ENCODE measurements around the gene NPIPB2.
"Not testable (repeated sequence)": the region's sequence is repeated elsewhere in the genome, so short reads cannot be mapped to it uniquely, and the experiment has no call there.

Gene NPIPB2

GRCh38 chr16:11962457-11962856, 20.6 kb upstream of the NPIPB2 start:
- in situ Hi-C loops (cut with HindIII; ENCODE audit: low sequenced_read_pairs), result not testable (repeated sequence)

GRCh38 chr16:11957591-11958395, 15.9 kb upstream of the NPIPB2 start:
- in situ Hi-C loops (cut with HindIII; ENCODE audit: low sequenced_read_pairs), result no loop called here

GRCh38 chr16:11956558-11956957, 14.7 kb upstream of the NPIPB2 start:
- in situ Hi-C loops (cut with HindIII; ENCODE audit: low sequenced_read_pairs), result no loop called here

- in situ Hi-C loops (cut with HindIII; ENCODE audit: low sequenced_read_pairs), result no loop called here
Measured at GRCh38 chr16:11955713-11956123, 13.9 kb upstream of the NPIPB2 start.

GRCh38 chr16:11953576-11953975, 11.7 kb upstream of the NPIPB2 start:
- in situ Hi-C loops (cut with HindIII; ENCODE audit: low sequenced_read_pairs), result not testable (repeated sequence)

- in situ Hi-C loops (cut with HindIII; ENCODE audit: low sequenced_read_pairs), result no loop called here
Measured at GRCh38 chr16:11950388-11950787, 8.5 kb upstream of the NPIPB2 start.

GRCh38 chr16:11949527-11949926, 7.7 kb upstream of the NPIPB2 start:
- in situ Hi-C loops (cut with HindIII; ENCODE audit: low sequenced_read_pairs), result no loop called here

GRCh38 chr16:11948819-11949218, 7.0 kb upstream of the NPIPB2 start:
- in situ Hi-C loops (cut with HindIII; ENCODE audit: low sequenced_read_pairs), result no loop called here

GRCh38 chr16:11946433-11946832, 4.6 kb upstream of the NPIPB2 start:
- in situ Hi-C loops (cut with HindIII; ENCODE audit: low sequenced_read_pairs), result no loop called here

GRCh38 chr16:11927350-11927749, 14.5 kb downstream of the NPIPB2 start:
- in situ Hi-C loops (cut with HindIII; ENCODE audit: low sequenced_read_pairs), result not testable (repeated sequence)

GRCh38 chr16:11924046-11924445, 17.8 kb downstream of the NPIPB2 start:
- in situ Hi-C loops (cut with HindIII; ENCODE audit: low sequenced_read_pairs), result not testable (repeated sequence)

- in situ Hi-C loops (cut with HindIII; ENCODE audit: low sequenced_read_pairs), result loop anchor here (5.0 kb wide), 1 partner anchor 79 kb away; no protein-coding TSS in a partner anchor
Measured at GRCh38 chr16:11916524-11917285, 25.1 kb downstream of the NPIPB2 start.

- in situ Hi-C loops (cut with HindIII; ENCODE audit: low sequenced_read_pairs), result loop anchor here (5.0 kb wide), 1 partner anchor 79 kb away; no protein-coding TSS in a partner anchor
Measured at GRCh38 chr16:11915644-11916523, 26.0 kb downstream of the NPIPB2 start, which contains the start of gene GSPT1. Gene GSPT1, minus strand, starts transcription at chr16:11915956. Its CDS starts 236 bp downstream, at chr16:11915720.

- in situ Hi-C loops (cut with HindIII; ENCODE audit: low sequenced_read_pairs), result loop anchor here (5.0 kb wide), 1 partner anchor 78 kb away; no protein-coding TSS in a partner anchor
Measured at GRCh38 chr16:11915114-11915643, 26.7 kb downstream of the NPIPB2 start.

- in situ Hi-C loops (cut with HindIII; ENCODE audit: low sequenced_read_pairs), result loop anchor here (5.0 kb wide), 1 partner anchor 77 kb away; no protein-coding TSS in a partner anchor
Measured at GRCh38 chr16:11914210-11915113, 27.4 kb downstream of the NPIPB2 start.

- in situ Hi-C loops (cut with HindIII; ENCODE audit: low sequenced_read_pairs), result no loop called here
Measured at GRCh38 chr16:11913425-11914079, 28.3 kb downstream of the NPIPB2 start.

- in situ Hi-C loops (cut with HindIII; ENCODE audit: low sequenced_read_pairs), result no loop called here
Measured at GRCh38 chr16:11909653-11910545, 31.9 kb downstream of the NPIPB2 start.
